HG03175 (cell line): ENCODE results near the gene CACNG8.
"Not testable (repeated sequence)": the region's sequence is repeated elsewhere in the genome, so short reads cannot be mapped to it uniquely, and the experiment has no call there.

Experiments used
- ATAC-seq: cut with Tn5 transposase; IDR thresholded peaks from one replicate; pipeline ENCODE4 v1.9.1; 2021; ENCODE audit warnings: mild to moderate bottlenecking, moderate library complexity; ENCODE audit not compliant: unreplicated experiment

The CACNG8 gene

GRCh38 chr19:53962887-53963431, at the start of gene CACNG8:
Gene CACNG8 (plus strand): TSS chr19:53962937.
- ATAC-seq, result no peak

- no peak for ATAC-seq
Observed at GRCh38 chr19:53915000-53915399, 47.7 kb upstream of the CACNG8 start.

GRCh38 chr19:53916004-53916403, 46.7 kb upstream of the CACNG8 start:
- ATAC-seq, result no peak

- no peak for ATAC-seq
Observed at GRCh38 chr19:53917356-53917755, 45.4 kb upstream of the CACNG8 start.

- ATAC-seq, result no peak
Observed at GRCh38 chr19:53927739-53928138, 35.0 kb upstream of the CACNG8 start.

GRCh38 chr19:53936029-53936428, 26.7 kb upstream of the CACNG8 start:
- no peak for ATAC-seq

- no peak for ATAC-seq
Observed at GRCh38 chr19:53942001-53942786, 20.5 kb upstream of the CACNG8 start.

GRCh38 chr19:53944416-53944815, 18.3 kb upstream of the CACNG8 start:
- ATAC-seq, result no peak

- ATAC-seq, result no peak
Observed at GRCh38 chr19:53944933-53945332, 17.8 kb upstream of the CACNG8 start.

GRCh38 chr19:53945441-53945840, 17.3 kb upstream of the CACNG8 start:
- ATAC-seq, result no peak

- no peak for ATAC-seq
Observed at GRCh38 chr19:53945998-53946397, 16.7 kb upstream of the CACNG8 start.

GRCh38 chr19:53947624-53948023, 15.1 kb upstream of the CACNG8 start:
- ATAC-seq, result no peak

GRCh38 chr19:53948611-53949010, 14.1 kb upstream of the CACNG8 start:
- not testable (repeated sequence) for ATAC-seq

GRCh38 chr19:53951436-53951835, 11.3 kb upstream of the CACNG8 start:
- ATAC-seq, result no peak

- no peak for ATAC-seq
Observed at GRCh38 chr19:53951947-53952346, 10.8 kb upstream of the CACNG8 start.

GRCh38 chr19:53953383-53953782, 9.4 kb upstream of the CACNG8 start:
- no peak for ATAC-seq

GRCh38 chr19:53957448-53958167, 5.1 kb upstream of the CACNG8 start:
- ATAC-seq, result no peak

- no peak for ATAC-seq
Observed at GRCh38 chr19:53958168-53958571, 4.6 kb upstream of the CACNG8 start.

- ATAC-seq, result no peak
Observed at GRCh38 chr19:53958823-53959757, 3.6 kb upstream of the CACNG8 start.

- no peak for ATAC-seq
Observed at GRCh38 chr19:53960187-53960586, 2.5 kb upstream of the CACNG8 start.

GRCh38 chr19:53960886-53961285, 1.9 kb upstream of the CACNG8 start:
- ATAC-seq, result no peak
